HG03575 (cell line): ENCODE results near the gene WWC2.
A peak's percentile ranks its signal among the peaks of the same experiment; 100 is the strongest.

Experiments used
- ATAC-seq: cut with Tn5 transposase; IDR thresholded peaks from one replicate; pipeline ENCODE4 v1.9.1; 2021; ENCODE audit not compliant: unreplicated experiment, insufficient number of reproducible peaks, low FRiP score; ENCODE audit errors: extremely low read depth

Gene WWC2

GRCh38 chr4:183266371-183266770, 167.3 kb downstream of the WWC2 start:
- ATAC-seq: no peak

- no peak for ATAC-seq
These were observed 169.5 kb downstream of the WWC2 start for GRCh38 chr4:183268556-183268955.

DNA sequence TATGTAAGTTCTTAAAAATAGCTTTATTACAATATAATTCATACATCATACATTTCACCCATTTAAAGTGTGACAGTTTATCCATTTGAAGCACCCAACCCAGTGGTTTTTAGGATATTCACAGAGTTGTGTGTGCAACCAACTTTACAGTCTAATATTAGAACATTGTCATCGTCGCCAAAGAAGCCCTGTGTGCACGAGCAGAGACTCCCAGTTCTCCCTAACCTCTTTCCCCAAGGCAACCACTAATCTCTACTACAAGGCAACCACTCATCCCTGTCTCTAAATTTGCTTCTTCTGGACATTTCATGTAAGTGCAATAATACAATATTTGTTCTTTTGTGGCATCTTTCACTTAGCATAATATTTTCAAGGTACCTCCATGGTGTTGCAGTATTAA, 173.3 kb downstream of the WWC2 start:
- no peak for ATAC-seq

GRCh38 chr4:183276106-183276505, 177.0 kb downstream of the WWC2 start:
- no peak for ATAC-seq

DNA sequence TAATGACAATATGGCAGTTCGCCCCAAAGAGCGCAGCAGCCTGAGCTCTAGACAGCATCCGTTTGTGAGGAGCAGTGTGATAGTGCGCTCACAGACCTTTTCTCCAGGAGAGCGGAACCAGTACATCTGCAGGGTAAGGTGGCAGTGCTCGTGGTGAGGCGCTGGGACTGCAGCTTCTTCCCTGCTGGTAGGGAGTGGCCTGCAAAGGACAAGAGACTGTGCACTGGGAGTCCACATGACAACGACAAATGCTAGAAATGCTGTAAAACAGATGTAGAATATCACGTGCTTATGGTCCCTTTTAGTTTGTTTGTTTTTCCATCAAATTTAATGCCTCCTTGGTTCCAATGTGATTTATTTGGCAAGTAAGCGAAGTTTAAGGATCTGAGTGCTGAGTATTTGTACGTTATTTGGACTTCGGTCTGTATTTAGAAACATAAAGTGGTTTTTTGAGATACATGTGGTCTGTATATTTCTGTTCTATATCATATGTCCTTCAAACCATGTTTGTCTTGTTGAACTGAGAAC, 185.3 kb downstream of the WWC2 start:
- ATAC-seq: no peak

DNA sequence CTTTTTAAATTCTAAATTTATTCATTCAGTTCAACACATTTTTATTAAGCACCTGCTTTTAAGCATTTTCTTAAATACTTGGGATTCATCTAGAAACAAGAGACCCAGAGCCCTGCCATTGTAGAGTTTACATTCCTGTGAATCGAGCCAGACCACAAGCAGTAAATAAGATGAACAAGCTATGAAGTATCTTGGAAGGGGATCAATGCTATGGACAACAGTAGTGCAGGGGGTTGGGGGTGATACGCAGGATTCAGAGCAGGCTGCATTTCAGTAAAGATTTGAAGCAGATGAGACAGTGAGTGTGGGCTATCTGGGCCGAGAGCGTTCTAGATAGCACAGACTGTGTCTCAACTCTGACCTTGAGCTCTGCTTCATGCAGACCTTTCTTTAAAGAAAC, 185.9 kb downstream of the WWC2 start:
- ATAC-seq: no peak

DNA sequence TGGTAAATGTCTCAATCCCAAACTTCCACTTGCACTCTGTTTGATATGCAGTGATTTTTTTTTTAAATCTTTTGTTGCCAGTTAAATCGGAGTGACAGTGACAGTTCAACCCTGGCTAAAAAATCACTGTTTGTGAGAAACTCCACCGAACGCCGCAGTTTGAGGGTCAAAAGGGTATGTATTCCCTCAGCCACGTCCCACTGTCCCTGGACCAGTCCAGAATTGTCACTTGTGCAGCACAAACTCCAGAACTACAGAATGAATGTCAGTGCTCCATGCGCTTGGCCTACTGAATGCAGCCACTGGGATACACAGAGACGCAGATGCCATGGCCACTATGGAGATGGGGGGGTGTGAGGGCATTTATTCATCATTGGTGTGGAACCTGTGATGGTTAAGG, 186.8 kb downstream of the WWC2 start:
- no peak for ATAC-seq

- no peak for ATAC-seq
These were observed 187.7 kb downstream of the WWC2 start for GRCh38 chr4:183286590-183287308.

DNA sequence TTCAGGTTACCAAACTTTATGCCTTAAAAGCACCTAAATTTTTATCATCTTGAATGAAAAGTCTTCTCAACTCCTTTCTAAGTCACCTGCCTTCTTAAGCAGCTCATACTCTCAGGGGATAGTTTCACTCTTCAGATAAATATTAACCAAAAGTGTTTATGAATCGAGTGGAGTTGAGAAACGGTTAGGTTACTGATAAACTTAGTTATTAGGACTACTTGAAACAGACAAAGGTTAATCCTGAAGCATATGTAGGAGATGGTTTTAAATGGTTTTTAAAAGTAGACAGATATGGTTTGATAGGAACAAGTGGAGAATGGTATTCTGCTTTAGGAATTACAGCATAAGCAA, 188.2 kb downstream of the WWC2 start:
- peak; percentile 59 for ATAC-seq

DNA sequence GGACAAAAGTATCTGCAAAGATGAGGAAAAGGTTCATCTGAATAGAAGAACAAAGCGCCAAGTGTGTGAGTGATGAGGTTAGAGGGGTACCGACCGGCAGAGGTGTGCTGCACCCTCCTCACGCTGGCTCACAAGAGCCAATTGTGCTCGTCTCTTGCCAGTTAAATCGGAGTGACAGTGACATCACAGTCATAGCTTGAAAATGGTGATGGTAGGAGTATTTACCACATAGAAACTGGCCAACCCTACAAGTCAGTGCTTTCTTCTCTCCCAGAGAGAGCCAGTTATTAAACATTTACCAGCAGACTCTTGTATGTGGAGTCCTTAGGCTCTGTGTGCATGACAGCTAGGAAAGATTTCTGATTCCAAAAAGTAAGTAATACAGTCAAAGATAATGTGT, 188.6 kb downstream of the WWC2 start:
- peak; percentile 43 for ATAC-seq

GRCh38 chr4:183288955-183289354, 189.9 kb downstream of the WWC2 start:
- no peak for ATAC-seq

DNA sequence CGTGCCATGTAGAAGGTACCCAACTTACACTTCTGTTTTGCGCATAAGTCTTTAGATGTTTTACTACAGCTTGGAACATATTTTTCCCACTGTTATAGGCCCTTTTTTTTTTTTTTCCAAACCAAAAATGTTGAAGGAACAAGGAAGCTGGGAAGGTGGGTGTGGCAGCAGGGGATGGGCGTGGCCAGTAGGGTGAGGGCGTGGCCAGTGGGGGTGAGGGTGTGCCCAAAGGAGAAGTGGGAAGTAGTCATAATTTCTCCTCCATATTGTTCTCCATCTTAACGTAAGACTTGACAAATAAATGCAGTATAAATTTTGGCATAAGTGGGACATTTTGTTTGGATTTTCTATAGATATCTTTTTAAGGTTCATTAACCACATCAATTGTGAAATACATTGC, 190.6 kb downstream of the WWC2 start:
- ATAC-seq: no peak

- no peak for ATAC-seq
These were observed 192.0 kb downstream of the WWC2 start for GRCh38 chr4:183291070-183291469.

DNA sequence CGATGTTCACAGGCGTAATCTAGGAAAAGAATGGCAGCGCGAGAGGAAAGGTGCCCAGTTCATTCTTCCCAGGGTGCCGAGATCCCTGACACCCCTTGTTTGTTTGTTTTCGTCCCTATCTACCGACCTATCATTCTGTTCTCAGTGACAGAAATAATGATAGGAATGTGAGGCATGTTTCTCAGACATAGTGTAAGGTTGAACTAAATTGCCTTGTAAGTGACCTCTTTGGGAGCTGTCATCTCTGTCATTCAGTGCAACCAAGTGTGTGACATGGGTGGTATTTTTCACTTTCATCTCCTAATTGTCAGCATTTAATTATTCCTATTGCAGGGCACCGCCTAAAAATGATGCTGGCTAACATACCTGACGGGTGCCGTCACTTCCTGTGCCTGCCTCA, 196.7 kb downstream of the WWC2 start:
- ATAC-seq: no peak

GRCh38 chr4:183297675-183298074, 198.6 kb downstream of the WWC2 start:
- ATAC-seq: no peak

DNA sequence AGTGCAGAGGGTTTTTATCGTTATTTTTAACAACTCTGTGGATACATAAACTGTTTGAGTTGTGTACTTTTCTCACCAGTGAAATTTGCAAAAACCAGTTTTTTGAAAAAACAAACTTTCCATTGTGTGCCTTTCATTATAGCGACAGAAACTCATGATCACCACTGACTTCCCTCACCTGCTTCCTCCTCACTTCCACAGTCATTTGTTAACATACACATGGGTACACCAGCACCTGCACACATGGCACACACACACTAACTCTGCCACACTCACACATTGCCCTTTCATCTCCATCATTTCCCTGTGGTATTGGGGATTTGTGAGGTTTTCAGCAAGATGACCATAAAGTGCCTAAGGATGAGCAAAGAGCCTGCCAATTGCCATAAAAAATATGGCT, 200.4 kb downstream of the WWC2 start:
- ATAC-seq: no peak

- no peak for ATAC-seq
These were observed 201.0 kb downstream of the WWC2 start for GRCh38 chr4:183300070-183300469.

DNA sequence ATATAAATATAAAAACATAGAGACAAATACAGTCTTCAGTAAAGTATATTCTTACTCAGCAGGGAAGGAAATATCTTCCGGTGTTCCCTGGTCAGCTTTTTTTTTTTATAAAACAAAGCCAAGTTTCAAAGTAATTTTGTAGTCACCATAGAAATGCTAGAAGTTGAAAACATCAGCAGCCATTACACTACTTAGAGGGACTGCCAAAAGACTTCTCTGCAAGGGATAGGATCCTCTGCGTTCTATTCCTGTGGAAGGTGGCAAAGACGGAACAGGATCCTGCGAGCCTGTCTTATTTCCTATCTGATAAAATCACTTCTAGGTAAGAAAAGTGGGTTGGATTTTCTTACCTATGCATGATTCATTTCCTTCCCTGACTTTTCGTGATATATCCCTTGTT, 201.6 kb downstream of the WWC2 start:
- ATAC-seq: no peak

GRCh38 chr4:183303301-183303700, 204.2 kb downstream of the WWC2 start:
- ATAC-seq: no peak

DNA sequence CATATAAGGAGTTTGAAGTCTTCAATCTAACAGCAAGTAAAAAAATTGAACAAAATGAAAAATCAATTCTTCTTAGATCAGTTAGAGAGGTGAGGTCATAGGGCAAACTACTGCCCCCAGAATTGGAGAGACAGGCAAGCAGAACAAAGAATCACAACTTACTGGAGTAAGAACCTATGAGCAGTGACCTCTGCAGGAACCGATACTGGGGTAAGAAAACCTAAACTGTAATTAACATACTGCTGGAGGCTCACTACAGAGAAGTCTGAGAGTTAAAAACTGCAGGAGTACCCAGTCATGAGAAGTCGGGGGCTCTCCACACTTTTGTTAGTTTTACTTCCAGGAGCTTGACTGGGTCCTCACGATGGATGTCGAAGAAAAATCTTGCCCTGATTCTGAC, 205.0 kb downstream of the WWC2 start:
- no peak for ATAC-seq

- no peak for ATAC-seq
These were observed 205.5 kb downstream of the WWC2 start for GRCh38 chr4:183304538-183304937.
